ENCODE measurements around the gene PUS1. TPM values are rescaled to one million over a fixed set of nuclear protein-coding genes. Genes with fewer than 3 reads are reported as not detected.

The PUS1 gene
- total RNA-seq, 1 donor from 2014 or later: 92.1 TPM

GRCh38 chr12:131923260-131923659 lies 5.8 kb upstream of the PUS1 start:
- no peak overlapping the region for H3K27ac Mint-ChIP-seq
- no peaks in the 10 kb centered on the region for H3K9me3 Mint-ChIP-seq
- H3K36me3 Mint-ChIP-seq (ENCODE audit: low read depth): no peaks in the 10 kb centered on the region
- H3K4me1 Mint-ChIP-seq (ENCODE audit: low read depth): no peaks in the 10 kb centered on the region
- no peak overlapping the region for H3K4me3 Mint-ChIP-seq
- intact Hi-C loops (cut with micrococcal nuclease): loop anchor here (10.0 kb wide), 1 partner anchor 262 kb away; no protein-coding TSS in a partner anchor
- H3K27me3 Mint-ChIP-seq (ENCODE audit: insufficient read depth): no peaks in the 10 kb centered on the region
- DNase-seq (ENCODE audit: low spot score): no peak

DNA sequence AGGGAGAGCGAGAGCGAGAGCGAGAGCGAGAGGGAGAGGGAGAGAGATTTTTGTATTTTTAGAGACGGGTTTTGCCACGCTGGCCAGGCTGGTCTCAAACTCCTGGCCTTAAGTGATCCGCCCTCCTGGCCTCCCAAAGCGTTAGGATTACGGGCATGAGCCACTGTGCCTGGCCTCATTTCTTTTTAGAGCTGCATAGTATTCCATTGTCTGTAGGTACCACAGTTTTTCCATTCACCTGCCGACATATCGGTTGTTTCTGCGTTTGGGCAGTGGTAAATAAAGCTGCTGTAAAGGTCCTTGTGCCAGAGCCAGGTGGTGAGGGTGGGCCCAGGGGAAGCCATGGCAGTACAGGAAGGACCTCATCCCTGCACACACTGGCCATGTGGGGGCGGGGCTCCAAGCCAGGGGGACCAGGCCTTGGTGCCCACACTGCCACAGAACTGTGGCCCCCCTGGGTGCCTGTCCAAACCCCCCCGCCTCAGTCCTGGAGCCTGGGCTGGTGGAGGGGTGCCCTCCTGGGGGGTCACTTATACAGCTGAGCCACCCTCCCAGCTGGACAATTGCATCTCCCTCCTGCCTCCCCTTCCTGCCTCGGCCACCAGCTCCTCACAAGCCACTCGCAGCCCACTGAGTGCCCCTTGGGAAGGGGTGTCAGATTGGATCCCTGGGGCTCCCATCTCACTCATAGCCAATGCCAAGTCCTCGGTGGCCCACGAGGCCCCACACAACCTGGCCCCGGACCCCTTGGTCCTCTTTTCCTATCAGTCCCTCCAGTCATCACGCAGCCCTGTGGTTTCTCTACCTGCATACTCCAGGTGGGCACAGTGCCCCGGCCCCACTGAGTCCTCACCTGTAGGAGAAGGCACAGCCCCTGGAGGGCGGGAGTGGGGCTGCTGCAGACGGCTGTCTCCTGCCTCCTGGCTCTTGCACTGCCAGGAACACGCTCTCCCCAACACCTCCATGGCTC lies 1.7 kb upstream of the PUS1 start:
- no peaks in the 10 kb centered on the region for H3K27me3 Mint-ChIP-seq (ENCODE audit: insufficient read depth)
- H3K4me1 Mint-ChIP-seq (ENCODE audit: low read depth): peaks cover 8% of the 10 kb centered on the region
- peak overlapping the region; percentile 43 for H3K27ac Mint-ChIP-seq
- DNase-seq (ENCODE audit: low spot score): no peak
- H3K36me3 Mint-ChIP-seq (ENCODE audit: low read depth): peaks cover 11% of the 10 kb centered on the region
- intact Hi-C loops (cut with micrococcal nuclease): loop anchor here (10.0 kb wide), 1 partner anchor 257 kb away; no protein-coding TSS in a partner anchor
- H3K9me3 Mint-ChIP-seq: no peaks in the 10 kb centered on the region
- H3K4me3 Mint-ChIP-seq: peak overlapping the region; percentile 98

GRCh38 chr12:131928080-131928710 lies 881 bp upstream of the PUS1 start:
- no peak for DNase-seq (ENCODE audit: low spot score)
- peak overlapping the region; percentile 98 for H3K4me3 Mint-ChIP-seq
- no peaks in the 10 kb centered on the region for H3K9me3 Mint-ChIP-seq
- H3K4me1 Mint-ChIP-seq (ENCODE audit: low read depth): peaks cover 13% of the 10 kb centered on the region
- H3K36me3 Mint-ChIP-seq (ENCODE audit: low read depth): peaks cover 17% of the 10 kb centered on the region
- H3K27ac Mint-ChIP-seq: peak overlapping the region; percentile 90
- no peaks in the 10 kb centered on the region for H3K27me3 Mint-ChIP-seq (ENCODE audit: insufficient read depth)
- intact Hi-C loops (cut with micrococcal nuclease): loop anchor here (10.0 kb wide), 1 partner anchor 257 kb away; no protein-coding TSS in a partner anchor

DNA sequence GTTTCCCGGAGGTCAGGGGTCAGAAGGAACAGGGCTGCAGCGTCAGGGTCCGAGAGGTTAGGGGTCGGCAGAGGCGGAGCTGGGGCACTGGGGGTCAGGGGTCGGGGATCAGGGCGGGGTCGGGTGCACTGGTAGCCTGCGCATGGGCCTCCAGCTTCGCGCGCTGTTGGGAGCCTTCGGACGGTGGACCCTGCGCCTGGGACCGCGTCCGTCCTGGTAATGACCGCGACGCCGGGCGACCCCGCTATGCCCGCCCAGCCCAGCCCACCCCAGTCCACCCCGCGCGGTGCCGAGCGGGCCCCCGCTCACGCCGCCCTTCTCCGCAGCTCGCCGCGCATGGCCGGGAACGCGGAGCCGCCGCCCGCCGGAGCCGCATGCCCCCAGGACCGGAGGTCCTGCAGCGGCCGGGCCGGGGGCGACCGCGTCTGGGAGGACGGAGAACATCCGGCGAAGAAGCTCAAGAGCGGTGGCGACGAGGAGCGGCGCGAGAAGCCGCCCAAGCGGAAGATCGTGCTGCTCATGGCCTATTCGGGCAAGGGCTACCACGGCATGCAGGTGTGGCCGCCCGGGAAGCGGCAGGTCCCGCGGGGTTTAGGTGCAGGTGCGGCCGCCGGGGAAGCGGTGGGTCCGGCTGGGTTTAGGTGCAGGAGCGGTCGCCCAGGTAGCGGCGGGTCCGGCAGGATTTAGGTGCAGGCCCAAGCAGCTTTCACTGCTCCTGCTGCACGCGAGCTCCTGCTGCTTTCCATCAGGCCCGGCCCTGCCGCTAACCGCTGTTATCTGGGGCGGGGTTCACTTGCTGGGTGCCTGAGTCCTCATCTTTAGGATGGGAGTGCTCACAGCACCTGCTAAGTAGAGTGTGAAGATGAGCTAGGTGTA lies 743 bp downstream of the PUS1 start:
- intact Hi-C loops (cut with micrococcal nuclease): loop anchor here (1.0 to 10.0 kb wide), 5 partner anchors 19 to 255 kb away; partner anchors contain the start of genes EP400 and SFSWAP
- peak; percentile 19 for DNase-seq (ENCODE audit: low spot score)
- peak overlapping the region; percentile 95 for H3K27ac Mint-ChIP-seq
- H3K27me3 Mint-ChIP-seq (ENCODE audit: insufficient read depth): no peaks in the 10 kb centered on the region
- peaks cover 13% of the 10 kb centered on the region for H3K4me1 Mint-ChIP-seq (ENCODE audit: low read depth)
- peaks cover 25% of the 10 kb centered on the region for H3K36me3 Mint-ChIP-seq (ENCODE audit: low read depth)
- peak overlapping the region; percentile 98 for H3K4me3 Mint-ChIP-seq
- no peaks in the 10 kb centered on the region for H3K9me3 Mint-ChIP-seq

GRCh38 chr12:131930510-131930909 lies 1.4 kb downstream of the PUS1 start:
- Mint-ChIP-seq H3K27me3 (ENCODE audit: insufficient read depth) (no peaks in the 10 kb centered on the region), H3K27ac (peak overlapping the region; percentile 75)
- intact Hi-C loops (cut with micrococcal nuclease): no loop called here

DNA sequence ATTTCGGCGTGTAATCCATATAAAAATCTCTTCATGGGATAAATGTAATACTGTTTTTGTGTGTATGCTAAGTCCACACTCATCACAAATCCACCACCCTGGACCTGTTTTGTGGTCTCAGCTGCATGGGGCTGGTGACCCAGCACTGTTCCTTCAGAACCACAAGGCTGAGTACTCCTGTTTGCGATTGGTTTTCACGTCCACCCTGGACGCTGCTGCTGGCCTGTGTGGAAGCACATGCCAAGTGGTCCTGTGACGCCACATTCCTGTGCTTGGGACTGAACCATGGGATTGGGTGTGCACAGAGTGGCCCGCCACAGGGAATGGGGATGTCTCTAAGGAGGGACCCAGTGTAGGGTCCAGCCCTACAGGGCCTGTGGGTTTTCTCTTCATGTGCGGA lies 4.3 kb downstream of the PUS1 start:
- no peak for DNase-seq (ENCODE audit: low spot score)
- Mint-ChIP-seq H3K27me3 (ENCODE audit: insufficient read depth) (no peaks in the 10 kb centered on the region), H3K4me3 (no peak overlapping the region), H3K36me3 (ENCODE audit: low read depth) (peaks cover 31% of the 10 kb centered on the region), H3K27ac (no peak overlapping the region), H3K9me3 (no peaks in the 10 kb centered on the region), H3K4me1 (ENCODE audit: low read depth) (peaks cover 13% of the 10 kb centered on the region)
- intact Hi-C loops (cut with micrococcal nuclease): no loop called here

More at GRCh38 chr12:131930510-131930909, 1.4 kb downstream of the PUS1 start:
- Mint-ChIP-seq H3K4me3 (peak overlapping the region; percentile 94), H3K4me1 (ENCODE audit: low read depth) (peaks cover 13% of the 10 kb centered on the region), H3K9me3 (no peaks in the 10 kb centered on the region), H3K36me3 (ENCODE audit: low read depth) (peaks cover 25% of the 10 kb centered on the region)
- DNase-seq (ENCODE audit: low spot score): no peak

DNA sequence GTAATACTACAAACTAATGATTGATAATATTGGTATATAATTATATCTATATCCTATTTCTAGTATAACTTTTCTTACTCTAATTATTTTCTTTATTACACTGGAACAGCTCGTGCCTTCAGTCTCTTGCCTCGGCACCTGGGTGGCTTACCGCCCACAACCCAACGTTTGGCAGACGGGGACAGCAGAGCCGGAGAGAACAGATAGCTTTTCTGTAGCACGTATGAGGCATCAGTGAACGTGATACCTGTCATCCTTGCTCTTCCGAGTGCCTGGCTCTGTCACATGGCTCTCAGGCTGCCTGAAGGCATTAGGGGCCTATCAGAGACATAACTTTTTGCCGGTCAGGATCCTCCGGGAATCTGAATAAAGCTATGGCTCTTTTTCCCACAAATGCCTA lies 5.5 kb downstream of the PUS1 start:
- no peak for DNase-seq (ENCODE audit: low spot score)
- H3K4me3 Mint-ChIP-seq: no peak overlapping the region
- H3K27me3 Mint-ChIP-seq (ENCODE audit: insufficient read depth): no peaks in the 10 kb centered on the region
- H3K4me1 Mint-ChIP-seq (ENCODE audit: low read depth): peaks cover 13% of the 10 kb centered on the region
- intact Hi-C loops (cut with micrococcal nuclease): no loop called here
- H3K9me3 Mint-ChIP-seq: no peaks in the 10 kb centered on the region
- no peak overlapping the region for H3K27ac Mint-ChIP-seq
- H3K36me3 Mint-ChIP-seq (ENCODE audit: low read depth): peaks cover 31% of the 10 kb centered on the region

GRCh38 chr12:131938082-131938481 lies 9.0 kb downstream of the PUS1 start:
- Mint-ChIP-seq H3K36me3 (ENCODE audit: low read depth) (peaks cover 28% of the 10 kb centered on the region), H3K4me3 (no peak overlapping the region), H3K4me1 (ENCODE audit: low read depth) (no peaks in the 10 kb centered on the region), H3K9me3 (no peaks in the 10 kb centered on the region), H3K27ac (no peak overlapping the region), H3K27me3 (ENCODE audit: insufficient read depth) (no peaks in the 10 kb centered on the region)
- DNase-seq (ENCODE audit: low spot score): no peak
- intact Hi-C loops (cut with micrococcal nuclease): no loop called here

DNA sequence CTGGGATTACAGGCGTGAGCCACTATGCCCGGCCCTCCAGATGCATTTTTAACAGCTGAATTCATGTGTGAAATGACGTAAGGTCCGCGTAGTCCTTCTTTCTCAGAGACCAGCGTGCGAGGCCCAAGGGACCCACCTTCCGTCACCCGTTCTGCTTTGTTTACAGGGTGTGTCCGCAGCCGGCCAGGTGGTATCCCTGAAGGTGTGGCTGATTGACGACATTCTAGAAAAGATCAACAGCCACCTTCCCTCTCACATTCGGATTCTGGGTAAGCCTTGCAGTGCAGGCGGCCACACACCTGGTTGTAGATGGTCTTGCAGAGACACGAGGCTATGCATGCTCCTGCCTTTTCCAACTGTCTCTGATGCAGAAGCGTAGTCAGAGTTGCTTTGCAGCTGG lies 9.9 kb downstream of the PUS1 start:
- intact Hi-C loops (cut with micrococcal nuclease): no loop called here

DNA sequence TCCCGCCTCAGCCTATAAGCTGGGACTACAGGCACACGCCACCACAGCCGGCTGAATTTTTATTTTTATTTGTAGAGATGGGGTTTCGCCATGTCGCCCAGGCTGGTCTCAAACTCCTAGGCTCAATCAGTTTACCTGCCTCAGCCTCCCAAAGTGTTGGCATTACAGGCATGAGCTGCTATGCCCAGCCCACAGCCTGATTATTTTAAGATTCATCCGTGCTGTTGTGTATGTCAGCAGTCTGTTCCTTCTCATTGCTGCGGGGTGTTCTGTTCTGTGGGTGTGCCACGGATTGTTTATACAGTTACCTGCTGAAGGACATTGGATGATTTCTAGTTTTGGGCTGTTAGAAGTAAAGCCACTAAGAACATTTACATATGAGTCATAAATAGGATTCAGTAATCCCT lies 11.1 kb downstream of the PUS1 start:
- Mint-ChIP-seq H3K4me3 (no peak overlapping the region), H3K27me3 (ENCODE audit: insufficient read depth) (no peaks in the 10 kb centered on the region), H3K4me1 (ENCODE audit: low read depth) (no peaks in the 10 kb centered on the region), H3K9me3 (no peaks in the 10 kb centered on the region), H3K27ac (no peak overlapping the region), H3K36me3 (ENCODE audit: low read depth) (peaks cover 24% of the 10 kb centered on the region)
- no peak for DNase-seq (ENCODE audit: low spot score)
- intact Hi-C loops (cut with micrococcal nuclease): no loop called here

More for the DNA sequence above, 9.9 kb downstream of the PUS1 start:
- Mint-ChIP-seq H3K9me3 (no peaks in the 10 kb centered on the region), H3K4me3 (no peak overlapping the region), H3K36me3 (ENCODE audit: low read depth) (peaks cover 23% of the 10 kb centered on the region), H3K4me1 (ENCODE audit: low read depth) (no peaks in the 10 kb centered on the region), H3K27me3 (ENCODE audit: insufficient read depth) (no peaks in the 10 kb centered on the region), H3K27ac (no peak overlapping the region)
- DNase-seq (ENCODE audit: low spot score): no peak

DNA sequence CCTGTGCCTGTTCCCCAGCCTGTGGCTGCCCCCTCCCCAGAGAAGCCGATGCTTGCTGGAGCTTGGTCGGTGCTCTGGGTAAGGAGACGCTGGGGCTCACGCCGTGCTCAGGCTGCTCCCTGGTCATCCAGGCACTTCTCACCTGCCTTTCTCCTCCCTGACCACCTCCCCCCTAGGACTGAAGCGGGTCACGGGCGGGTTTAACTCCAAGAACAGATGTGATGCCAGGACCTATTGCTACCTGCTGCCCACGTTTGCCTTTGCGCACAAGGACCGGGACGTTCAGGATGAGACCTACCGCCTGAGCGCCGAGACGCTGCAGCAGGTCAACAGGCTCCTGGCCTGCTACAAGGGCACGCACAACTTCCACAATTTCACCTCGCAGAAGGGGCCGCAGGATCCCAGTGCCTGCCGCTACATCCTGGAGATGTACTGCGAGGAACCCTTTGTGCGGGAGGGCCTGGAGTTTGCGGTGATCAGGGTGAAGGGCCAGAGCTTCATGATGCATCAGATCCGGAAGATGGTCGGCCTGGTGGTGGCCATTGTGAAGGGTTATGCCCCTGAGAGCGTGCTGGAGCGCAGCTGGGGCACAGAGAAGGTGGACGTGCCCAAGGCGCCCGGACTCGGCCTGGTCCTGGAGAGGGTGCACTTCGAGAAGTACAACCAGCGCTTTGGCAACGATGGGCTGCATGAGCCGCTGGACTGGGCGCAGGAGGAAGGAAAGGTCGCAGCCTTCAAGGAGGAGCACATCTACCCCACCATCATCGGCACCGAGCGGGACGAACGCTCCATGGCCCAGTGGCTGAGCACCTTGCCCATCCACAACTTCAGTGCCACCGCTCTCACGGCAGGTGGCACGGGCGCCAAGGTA lies 12.3 kb downstream of the PUS1 start:
- Mint-ChIP-seq H3K27me3 (ENCODE audit: insufficient read depth) (no peaks in the 10 kb centered on the region), H3K27ac (no peak overlapping the region), H3K4me3 (no peak overlapping the region), H3K9me3 (no peaks in the 10 kb centered on the region), H3K4me1 (ENCODE audit: low read depth) (no peaks in the 10 kb centered on the region), H3K36me3 (ENCODE audit: low read depth) (peaks cover 25% of the 10 kb centered on the region)
- no peak for DNase-seq (ENCODE audit: low spot score)
- intact Hi-C loops (cut with micrococcal nuclease): no loop called here

GRCh38 chr12:131941987-131942341 lies 12.9 kb downstream of the PUS1 start:
- no peak overlapping the region for H3K4me3 Mint-ChIP-seq
- intact Hi-C loops (cut with micrococcal nuclease): no loop called here
- H3K9me3 Mint-ChIP-seq: no peaks in the 10 kb centered on the region
- H3K4me1 Mint-ChIP-seq (ENCODE audit: low read depth): no peaks in the 10 kb centered on the region
- no peak for DNase-seq (ENCODE audit: low spot score)
- H3K36me3 Mint-ChIP-seq (ENCODE audit: low read depth): peaks cover 25% of the 10 kb centered on the region
- H3K27ac Mint-ChIP-seq: no peak overlapping the region
- H3K27me3 Mint-ChIP-seq (ENCODE audit: insufficient read depth): no peaks in the 10 kb centered on the region
